Urothelium cell line (cell line): Measurements from ENCODE around the gene LLGL1.

Experiments
- DNase-seq: peaks from one replicate; pipeline ENCODE4 v3.0.0; 2011; ENCODE audit warnings: low spot score, mixed read lengths
- FAIRE-seq: peaks from 2 replicates; lab custom pipeline; 2011; peaks lifted over from hg19 to GRCh38; lab: Jason Lieb, UNC

Gene LLGL1

GRCh38 chr17:18263885-18264682, 38.6 kb downstream of the LLGL1 start:
- DNase-seq (no peak), FAIRE-seq (no peak)

- FAIRE-seq (no peak), DNase-seq (no peak)
Observed at GRCh38 chr17:18267366-18267765, 41.9 kb downstream of the LLGL1 start.

- FAIRE-seq (peak; percentile 50), DNase-seq (no peak)
Observed at GRCh38 chr17:18267927-18268711, 42.7 kb downstream of the LLGL1 start.

GRCh38 chr17:18270046-18270931, 44.9 kb downstream of the LLGL1 start:
- DNase-seq, result no peak
- FAIRE-seq, result peak; percentile 59

- no peak for FAIRE-seq
- DNase-seq, result no peak
Observed at GRCh38 chr17:18277076-18277475, 51.6 kb downstream of the LLGL1 start.

GRCh38 chr17:18278867-18279266, 53.4 kb downstream of the LLGL1 start:
- DNase-seq, result no peak
- FAIRE-seq, result no peak

GRCh38 chr17:18280249-18280648, 54.8 kb downstream of the LLGL1 start:
- no peak for DNase-seq
- FAIRE-seq, result no peak

- no peak for FAIRE-seq
- no peak for DNase-seq
Observed at GRCh38 chr17:18280766-18281371, 55.4 kb downstream of the LLGL1 start.

GRCh38 chr17:18281788-18282187, 56.4 kb downstream of the LLGL1 start:
- no peak for FAIRE-seq
- DNase-seq, result no peak

GRCh38 chr17:18285296-18285695, 59.9 kb downstream of the LLGL1 start:
- FAIRE-seq, result no peak

GRCh38 chr17:18291718-18292540, 66.5 kb downstream of the LLGL1 start:
- DNase-seq (no peak), FAIRE-seq (no peak)

More at GRCh38 chr17:18285296-18285695, 59.9 kb downstream of the LLGL1 start:
- DNase-seq, result no peak
